GM19463 (cell line): ENCODE data around the gene GTF2H4.
"Not testable (repeated sequence)": the region's sequence is repeated elsewhere in the genome, so short reads cannot be mapped to it uniquely, and the experiment has no call there.

Source experiments
- ATAC-seq: cut with Tn5 transposase; IDR thresholded peaks from one replicate; pipeline ENCODE4 v1.9.1; 2021; ENCODE audit warnings: mild to moderate bottlenecking, moderate library complexity; ENCODE audit not compliant: unreplicated experiment

The GTF2H4 gene

DNA sequence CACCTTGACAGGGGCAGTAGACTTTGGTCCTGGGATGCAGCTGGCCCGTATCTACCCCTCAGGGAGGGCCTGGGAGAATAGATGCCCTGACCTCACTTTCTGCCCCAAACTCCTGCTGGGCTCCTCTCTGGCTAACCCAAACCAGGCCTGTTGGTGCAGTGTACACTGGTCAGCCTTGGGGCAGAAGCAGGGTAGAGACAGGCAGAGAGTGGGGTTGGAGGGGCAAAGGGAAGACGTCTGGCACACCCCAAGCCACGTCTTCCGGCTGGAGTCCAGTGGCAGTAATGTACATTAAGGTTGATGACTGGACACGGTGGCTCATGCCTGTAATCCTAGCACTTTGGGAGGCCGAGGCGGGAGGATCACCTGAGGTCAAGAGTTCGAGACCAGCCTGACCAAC is 14.3 kb upstream of the GTF2H4 start:
- no peak for ATAC-seq

GRCh38 chr6:30894381-30894780 is 13.6 kb upstream of the GTF2H4 start:
- no peak for ATAC-seq

- ATAC-seq: no peak
These were observed 13.1 kb upstream of the GTF2H4 start for GRCh38 chr6:30894935-30895334.

DNA sequence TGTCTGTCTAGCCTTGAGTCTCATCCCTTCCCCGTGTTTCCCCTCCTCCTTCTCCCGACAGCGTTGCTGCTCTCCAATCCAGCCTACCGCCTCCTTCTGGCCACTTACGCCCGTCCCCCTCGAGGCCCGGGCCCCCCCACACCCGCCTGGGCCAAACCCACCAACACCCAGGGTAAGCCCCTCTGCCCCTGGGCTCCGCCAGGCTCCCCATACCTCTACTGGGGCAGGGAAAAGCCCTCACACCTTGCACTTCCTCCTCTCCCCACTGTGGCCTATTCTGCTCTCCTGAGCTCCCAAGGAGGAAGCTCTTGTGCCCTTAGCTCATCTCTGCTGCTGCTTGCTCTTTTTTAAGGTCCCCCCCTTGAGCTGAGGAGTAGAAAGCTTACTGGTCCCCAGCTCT is 12.7 kb upstream of the GTF2H4 start:
- ATAC-seq: no peak

DNA sequence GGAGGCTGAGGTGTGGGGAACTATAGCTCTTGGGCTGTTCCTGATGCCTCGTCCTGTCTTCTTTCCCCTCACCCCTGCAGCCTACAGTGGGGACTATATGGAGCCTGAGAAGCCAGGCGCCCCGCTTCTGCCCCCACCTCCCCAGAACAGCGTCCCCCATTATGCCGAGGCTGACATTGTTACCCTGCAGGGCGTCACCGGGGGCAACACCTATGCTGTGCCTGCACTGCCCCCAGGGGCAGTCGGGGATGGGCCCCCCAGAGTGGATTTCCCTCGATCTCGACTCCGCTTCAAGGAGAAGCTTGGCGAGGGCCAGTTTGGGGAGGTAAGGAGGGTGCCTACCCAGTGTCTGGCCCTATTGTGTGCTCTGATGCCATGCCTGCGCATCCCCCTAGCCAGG is 11.5 kb upstream of the GTF2H4 start:
- no peak for ATAC-seq

- ATAC-seq: no peak
These were observed 10.1 kb upstream of the GTF2H4 start for GRCh38 chr6:30897882-30898281.

GRCh38 chr6:30898750-30899360 is 9.2 kb upstream of the GTF2H4 start:
- no peak for ATAC-seq

DNA sequence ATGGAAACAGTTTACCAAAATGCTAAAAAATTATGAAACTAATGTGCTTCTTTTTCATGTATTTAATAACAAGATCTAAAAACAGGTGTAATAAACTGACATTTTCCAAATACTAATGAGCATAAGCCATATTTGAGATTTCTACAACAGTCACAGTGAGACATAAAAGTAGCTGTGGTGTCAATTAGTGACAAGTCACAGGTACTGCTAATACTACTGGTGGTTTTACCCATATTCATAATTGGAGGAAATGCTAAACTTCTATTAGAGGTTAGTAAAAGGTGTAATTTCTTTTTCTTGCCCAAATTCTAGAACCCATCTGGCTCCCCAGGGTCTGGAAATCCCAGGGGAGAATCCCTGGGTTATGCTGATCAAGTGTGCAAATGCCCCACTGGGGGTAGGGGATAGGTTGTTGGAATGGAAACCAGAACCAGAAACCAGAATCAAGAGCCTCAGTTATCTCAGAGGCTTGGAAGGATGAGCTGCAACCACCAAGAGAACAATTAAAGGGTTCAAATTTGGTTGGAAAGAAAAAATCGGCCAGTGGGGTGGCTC is 7.1 kb upstream of the GTF2H4 start:
- no peak for ATAC-seq

- ATAC-seq: no peak
These were observed 6.6 kb upstream of the GTF2H4 start for GRCh38 chr6:30901436-30901835.

GRCh38 chr6:30902196-30902595 is 5.8 kb upstream of the GTF2H4 start:
- ATAC-seq: not testable (repeated sequence)

GRCh38 chr6:30902709-30903108 is 5.3 kb upstream of the GTF2H4 start:
- ATAC-seq: no peak

- ATAC-seq: no peak
These were observed 4.8 kb upstream of the GTF2H4 start for GRCh38 chr6:30903236-30903635.

- not testable (repeated sequence) for ATAC-seq
These were observed 683 bp upstream of the GTF2H4 start for GRCh38 chr6:30907290-30907757.

DNA sequence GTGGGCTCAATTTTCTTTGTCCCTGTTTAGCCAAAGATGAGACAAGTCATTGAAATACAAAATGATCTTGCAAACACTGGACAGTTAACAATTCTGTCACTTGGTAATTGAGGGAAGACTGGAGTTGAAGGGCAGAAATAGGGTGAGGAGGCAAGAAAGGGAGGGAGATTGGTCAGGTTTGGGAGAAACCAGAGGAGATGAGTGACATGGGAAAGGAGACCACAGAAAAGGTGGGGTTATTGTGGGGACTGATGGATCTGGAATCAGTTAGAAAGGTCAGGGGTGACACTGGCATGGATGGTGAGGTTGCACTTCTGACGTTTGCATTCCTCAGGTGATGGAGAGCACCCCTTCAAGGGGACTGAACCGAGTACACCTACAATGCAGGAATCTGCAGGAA is 693 bp downstream of the GTF2H4 start:
- no peak for ATAC-seq

DNA sequence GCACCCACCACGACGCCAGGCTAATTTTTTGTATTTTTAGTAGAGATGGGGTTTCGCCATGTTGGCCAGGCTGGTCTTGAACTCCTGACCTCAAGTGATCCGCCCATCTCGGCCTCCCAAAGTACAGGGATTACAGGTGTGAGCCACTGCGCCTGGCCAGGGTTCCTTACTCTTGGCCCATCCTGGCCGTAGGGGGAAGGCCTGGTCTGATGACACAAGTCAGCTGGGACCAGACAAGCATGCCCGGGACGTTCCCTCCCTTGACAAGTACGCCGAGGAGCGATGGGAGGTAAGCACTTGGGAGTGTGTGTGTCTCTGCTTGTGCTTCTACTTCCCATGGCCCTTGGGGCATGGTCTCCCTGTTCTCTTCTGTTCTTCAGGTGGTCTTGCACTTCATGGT is 2.5 kb downstream of the GTF2H4 start:
- ATAC-seq: not testable (repeated sequence)

DNA sequence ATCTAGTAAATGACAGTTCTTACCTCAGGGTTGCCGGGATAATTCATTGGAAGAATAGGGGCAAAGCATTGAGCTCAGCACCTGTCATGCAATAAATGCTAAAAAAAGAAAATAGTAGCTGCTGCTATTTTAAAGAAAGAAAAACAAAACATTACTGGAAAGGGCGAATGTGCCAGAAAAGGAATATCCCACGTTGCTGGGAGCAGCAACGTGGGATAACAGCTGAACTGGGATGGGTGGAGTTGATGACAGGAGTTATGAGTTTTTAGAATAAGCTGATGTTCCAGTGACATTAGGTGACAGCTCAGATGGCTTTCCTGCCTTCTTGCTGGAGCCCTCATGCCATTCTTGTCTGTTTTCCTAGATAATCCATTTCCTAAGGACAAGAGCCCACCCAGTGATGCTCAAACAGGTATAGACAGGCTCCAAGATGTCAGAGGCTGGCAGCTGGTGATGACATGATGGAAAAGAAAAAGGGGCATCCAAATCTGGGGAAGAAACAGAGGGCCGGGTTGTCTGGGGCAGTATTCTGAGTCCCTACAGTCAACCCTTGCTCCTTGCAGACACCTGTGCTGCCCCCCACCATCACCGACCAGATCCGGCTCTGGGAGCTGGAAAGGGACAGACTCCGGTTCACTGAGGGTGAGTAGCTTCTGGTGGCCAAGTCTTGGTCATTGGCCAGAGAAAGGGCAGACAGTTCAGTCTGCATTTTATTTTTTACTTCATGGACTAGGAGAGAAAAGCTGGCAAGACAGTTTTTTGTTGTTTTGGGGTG is 4.9 kb downstream of the GTF2H4 start:
- ATAC-seq: no peak

- ATAC-seq: peak; percentile 30
These were observed 5.7 kb downstream of the GTF2H4 start for GRCh38 chr6:30913721-30914075.

DNA sequence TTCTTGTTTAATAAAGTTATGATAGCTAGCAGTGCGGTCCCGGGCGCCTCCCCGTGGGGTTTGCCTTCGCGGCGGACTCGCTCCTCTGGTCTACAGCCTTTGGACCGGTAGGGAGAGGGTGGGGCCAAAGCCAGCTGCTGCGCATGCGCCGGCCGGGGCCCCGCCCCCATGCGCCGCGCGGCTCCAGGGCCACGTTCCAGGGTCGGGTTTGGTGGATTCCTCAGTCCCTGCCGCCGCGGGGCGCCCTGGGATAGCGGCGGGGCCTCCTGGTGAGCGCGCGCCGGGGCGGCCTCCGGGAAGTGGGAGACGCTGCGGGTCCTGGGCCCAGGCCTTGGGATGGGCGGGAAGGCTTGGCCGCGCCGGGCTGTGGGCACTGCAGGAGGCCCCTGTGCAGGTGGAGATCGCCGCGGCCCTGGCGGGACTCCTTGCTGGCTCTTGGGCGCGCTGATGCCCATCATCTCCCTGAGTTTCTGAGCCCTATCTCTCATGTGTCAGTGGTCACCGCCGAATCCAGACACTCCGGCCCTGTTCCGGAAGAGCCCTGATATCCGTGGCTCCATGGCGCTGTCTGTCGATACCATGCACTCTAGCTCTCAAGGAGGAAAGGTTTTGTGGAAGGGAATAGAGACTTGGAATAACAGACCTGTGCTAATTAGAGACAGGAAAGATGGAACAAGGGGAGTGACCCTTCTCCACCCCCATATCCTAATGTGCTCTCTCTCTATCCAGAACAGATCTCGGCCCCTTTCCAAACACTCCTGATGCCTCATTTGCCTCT is 6.3 kb downstream of the GTF2H4 start, which contains the start of gene VARS2:
Gene VARS2, plus strand, starts transcription at position 163 of the 778 bp plus-strand sequence. Its CDS starts 599 bp downstream, at position 762.
- peak; percentile 91 for ATAC-seq

- ATAC-seq: no peak
These were observed 7.0 kb downstream of the GTF2H4 start for GRCh38 chr6:30914854-30915590.

- ATAC-seq: no peak
These were observed 7.6 kb downstream of the GTF2H4 start for GRCh38 chr6:30915591-30915946.

DNA sequence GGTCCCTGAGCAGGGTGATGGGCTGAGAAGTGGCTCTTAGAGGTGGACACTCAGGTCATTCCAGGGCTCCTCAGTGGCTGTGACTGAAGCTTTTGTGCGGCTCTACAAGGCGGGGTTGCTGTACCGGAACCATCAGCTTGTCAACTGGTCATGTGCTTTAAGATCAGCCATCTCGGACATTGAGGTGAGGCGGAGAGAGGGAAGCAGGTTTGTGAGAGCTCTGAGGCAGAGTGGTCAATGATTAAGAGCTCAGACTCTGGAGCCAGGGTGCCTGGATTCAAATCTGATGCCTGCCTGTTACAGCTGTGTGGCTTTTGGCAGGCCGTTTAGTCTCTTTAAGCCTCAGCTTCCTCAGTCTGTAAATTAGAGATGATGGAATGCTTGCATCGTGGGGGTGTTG is 9.0 kb downstream of the GTF2H4 start:
- no peak for ATAC-seq
